Natural killer cell (primary cell): ENCODE measurements around the gene NRCAM. TPM values are rescaled to one million over a fixed set of nuclear protein-coding genes. Genes with fewer than 3 reads are reported as not detected.
A peak's percentile ranks its signal among the peaks of the same experiment; 100 is the strongest.

Source experiments
- ATAC-seq, 3 donors: fragments of 150-1000 bp in 2 of 3; fragments of 200-7000 bp in 1 of 3; cut with Tn5 transposase; 1 replicate in 1 of 3; 2 replicates in 2 of 3; pipeline ENCODE4 v1.10.0; 2021; ENCODE audit warnings: mild to moderate bottlenecking in 2 of 3, moderate library complexity in 2 of 3
- DNase-seq, 2 donors: peaks; one replicate each; pipeline versions ENCODE4 v3.0.0 to v3.0.0-alpha.2; 2013 to 2021; ENCODE audit warnings: mixed read lengths in 1 of 2
- H3K27ac ChIP-seq: one replicate; pipeline ENCODE4 v1.5.1; 2013; ENCODE audit warnings: mild to moderate bottlenecking, low read length
- H3K27me3 ChIP-seq: one replicate; pipeline ENCODE4 v1.6.1; 2013; ENCODE audit warnings: low read length; ENCODE audit not compliant: control insufficient read depth, insufficient read depth
- H3K36me3 ChIP-seq: one replicate; pipeline ENCODE4 v1.6.1; 2013; ENCODE audit warnings: low read length; ENCODE audit not compliant: control insufficient read depth, insufficient read depth
- H3K4me1 ChIP-seq: one replicate; pipeline ENCODE4 v1.6.1; 2013; ENCODE audit warnings: low read length; ENCODE audit not compliant: control insufficient read depth, insufficient read depth
- H3K4me3 ChIP-seq: one replicate; pipeline ENCODE4 v1.5.1; 2013; ENCODE audit warnings: low read length
- H3K9me3 ChIP-seq: one replicate; pipeline ENCODE4 v1.6.1; 2013; ENCODE audit warnings: low read length; ENCODE audit not compliant: control insufficient read depth, insufficient read depth
- H3K27ac Mint-ChIP-seq, 2 donors: one replicate each; pipeline ENCODE4 v1.8.0; 2022; ENCODE audit warnings: mild to moderate bottlenecking in 2 of 2, mixed read lengths in 2 of 2, moderate library complexity in 1 of 2
- H3K27me3 Mint-ChIP-seq, 2 donors: one replicate each; pipeline ENCODE4 v1.8.0; 2022; ENCODE audit warnings: low read depth in 2 of 2, mixed read lengths in 2 of 2
- H3K36me3 Mint-ChIP-seq: one replicate; pipeline ENCODE4 v1.8.0; 2022; ENCODE audit warnings: mixed read lengths
- H3K4me1 Mint-ChIP-seq, 2 donors: one replicate each; pipeline ENCODE4 v1.8.0; 2022; ENCODE audit warnings: mixed read lengths in 2 of 2
- H3K4me3 Mint-ChIP-seq: one replicate; pipeline ENCODE4 v1.8.0; 2022; ENCODE audit warnings: mild to moderate bottlenecking, moderate library complexity, mixed read lengths
- H3K9me3 Mint-ChIP-seq, 2 donors: one replicate each; pipeline ENCODE4 v1.8.0; 2022; ENCODE audit warnings: mixed read lengths in 2 of 2
- WGBS: methylation state at CpG from one replicate; pipeline ENCODE4 v1.1.7; 2013; ENCODE audit warnings: missing lambda C conversion rate; ENCODE audit not compliant: insufficient coverage; 5-methylcytosine and 5-hydroxymethylcytosine counted together
- intact Hi-C: fragments of 100-400 bp; cut with micrococcal nuclease; formaldehyde crosslinking; loops from one replicate; pipeline ENCODE4 v1.14.2; 2022
- total RNA-seq, 4 donors: library from RNA; stranded (reverse); fragments of 120-200 nt in 1 of 4; gene quantifications; one replicate each; pipeline versions ENCODE4 v1.2.3 to v1.2.4, GENCODE V29; 2013 to 2022
- TF ChIP-seq, protein P1 (sequence below): fragments of 200-600 bp; IDR thresholded peaks from one replicate; pipeline ENCODE4 v1.8.0; 2022; ENCODE audit warnings: antibody characterized with exemption

Gene NRCAM
- total RNA-seq, 3 donors from 2014 or later (not counting 1 experiment from before 2014, with no cell fraction given), result 0.27 to 0.95 (median 0.52) TPM

DNA sequence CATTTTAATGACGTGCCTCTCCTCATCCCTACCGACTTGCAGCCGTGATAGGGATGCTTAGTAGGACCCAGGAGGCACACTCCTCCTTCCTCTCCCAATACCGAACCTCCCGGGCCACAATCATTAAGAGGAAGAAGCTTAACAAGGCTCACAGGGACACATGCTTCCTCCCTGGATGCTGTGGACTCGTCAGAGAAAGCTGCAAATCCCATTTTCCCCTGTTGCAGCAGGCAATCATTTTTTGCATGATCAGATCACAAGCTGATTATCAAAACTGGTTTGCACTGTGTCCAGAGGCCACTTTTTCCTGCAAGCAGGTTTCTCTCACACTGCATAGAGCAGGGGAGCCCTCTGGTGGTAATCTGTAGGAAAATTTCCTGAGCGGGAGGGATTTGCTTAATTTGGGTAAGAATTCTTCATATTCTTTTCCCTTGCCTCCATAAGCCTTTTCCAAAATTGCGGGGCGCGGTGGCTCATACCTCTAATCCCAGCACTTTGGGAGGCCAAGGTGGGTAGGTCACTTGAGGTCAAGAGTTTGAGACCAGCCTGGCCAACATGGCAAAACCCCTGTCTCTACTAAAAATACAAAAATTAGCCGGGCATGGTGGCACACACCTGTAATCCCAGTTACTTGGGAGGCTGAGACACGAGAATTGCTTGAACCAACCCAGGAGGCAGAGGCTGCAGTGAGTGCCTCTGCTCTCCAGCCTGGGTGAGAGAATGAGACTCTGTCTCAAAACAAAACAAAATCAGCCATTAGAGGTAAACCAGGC lies 310.0 kb downstream of the NRCAM start:
- WGBS, result 25% methylated on average over 10 of the region's 12 CpGs
- Histone ChIP-seq H3K4me1 (peaks cover 4% of the 10 kb centered on the region), H3K27ac (no peak overlapping the region), H3K27me3 (no peaks in the 10 kb centered on the region), H3K36me3 (no peaks in the 10 kb centered on the region), H3K9me3 (no peaks in the 10 kb centered on the region), H3K4me3 (no peak overlapping the region)
- H3K9me3 Mint-ChIP-seq, result no peaks in the 10 kb centered on the region
- H3K4me1 Mint-ChIP-seq, result no peaks in the 10 kb centered on the region
- H3K27me3 Mint-ChIP-seq, result peaks cover 6 to 40% of the 10 kb centered on the region in 2 donors
- peak in 1 of 2 donors; percentile 65 for DNase-seq
- H3K27ac Mint-ChIP-seq, result no peak overlapping the region
- TF ChIP-seq, protein P1, sequence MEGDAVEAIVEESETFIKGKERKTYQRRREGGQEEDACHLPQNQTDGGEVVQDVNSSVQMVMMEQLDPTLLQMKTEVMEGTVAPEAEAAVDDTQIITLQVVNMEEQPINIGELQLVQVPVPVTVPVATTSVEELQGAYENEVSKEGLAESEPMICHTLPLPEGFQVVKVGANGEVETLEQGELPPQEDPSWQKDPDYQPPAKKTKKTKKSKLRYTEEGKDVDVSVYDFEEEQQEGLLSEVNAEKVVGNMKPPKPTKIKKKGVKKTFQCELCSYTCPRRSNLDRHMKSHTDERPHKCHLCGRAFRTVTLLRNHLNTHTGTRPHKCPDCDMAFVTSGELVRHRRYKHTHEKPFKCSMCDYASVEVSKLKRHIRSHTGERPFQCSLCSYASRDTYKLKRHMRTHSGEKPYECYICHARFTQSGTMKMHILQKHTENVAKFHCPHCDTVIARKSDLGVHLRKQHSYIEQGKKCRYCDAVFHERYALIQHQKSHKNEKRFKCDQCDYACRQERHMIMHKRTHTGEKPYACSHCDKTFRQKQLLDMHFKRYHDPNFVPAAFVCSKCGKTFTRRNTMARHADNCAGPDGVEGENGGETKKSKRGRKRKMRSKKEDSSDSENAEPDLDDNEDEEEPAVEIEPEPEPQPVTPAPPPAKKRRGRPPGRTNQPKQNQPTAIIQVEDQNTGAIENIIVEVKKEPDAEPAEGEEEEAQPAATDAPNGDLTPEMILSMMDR, result peak; percentile 60
- no peak overlapping the region for H3K4me3 Mint-ChIP-seq
- ATAC-seq, result peak in 2 of 3 donors; percentile 54 to 75
- H3K36me3 Mint-ChIP-seq, result no peaks in the 10 kb centered on the region
- intact Hi-C loops, result loop anchor here (1.0 kb wide), 1 partner anchor 37 kb away; no protein-coding TSS in a partner anchor

DNA sequence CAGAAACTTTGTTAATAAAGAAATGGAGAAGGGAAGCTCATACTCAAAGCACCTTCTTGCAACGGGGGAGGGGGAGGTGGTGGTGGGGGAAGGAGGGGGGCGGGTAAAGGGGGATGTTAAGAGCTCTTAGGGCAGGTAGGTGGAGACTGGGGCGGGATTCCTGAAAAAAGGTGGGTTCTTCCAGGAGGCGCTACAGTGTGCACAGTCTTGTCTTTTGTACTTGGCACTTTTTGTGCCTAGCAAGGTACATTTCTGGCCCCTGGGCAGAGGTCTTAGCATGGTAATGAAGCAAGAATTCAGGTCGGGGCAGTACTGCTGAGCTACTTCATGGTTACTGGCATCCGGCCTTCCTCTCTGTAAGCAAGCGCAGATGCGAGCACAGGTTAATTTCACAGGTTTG lies 310.8 kb downstream of the NRCAM start:
- Histone ChIP-seq H3K27me3 (no peaks in the 10 kb centered on the region), H3K27ac (no peak overlapping the region), H3K9me3 (no peaks in the 10 kb centered on the region), H3K36me3 (no peaks in the 10 kb centered on the region), H3K4me1 (peaks cover 4% of the 10 kb centered on the region), H3K4me3 (no peak overlapping the region)
- Mint-ChIP-seq H3K4me1 (no peaks in the 10 kb centered on the region), H3K9me3 (no peaks in the 10 kb centered on the region), H3K27ac (no peak overlapping the region), H3K36me3 (no peaks in the 10 kb centered on the region), H3K27me3 (peaks cover 7 to 32% of the 10 kb centered on the region in 2 donors), H3K4me3 (no peak overlapping the region)
- no peak for DNase-seq
- intact Hi-C loops, result no loop called here
- no peak for ATAC-seq
- WGBS, result 78% methylated on average over 7 of the region's 8 CpGs
- TF ChIP-seq, protein P1, result no peak

DNA sequence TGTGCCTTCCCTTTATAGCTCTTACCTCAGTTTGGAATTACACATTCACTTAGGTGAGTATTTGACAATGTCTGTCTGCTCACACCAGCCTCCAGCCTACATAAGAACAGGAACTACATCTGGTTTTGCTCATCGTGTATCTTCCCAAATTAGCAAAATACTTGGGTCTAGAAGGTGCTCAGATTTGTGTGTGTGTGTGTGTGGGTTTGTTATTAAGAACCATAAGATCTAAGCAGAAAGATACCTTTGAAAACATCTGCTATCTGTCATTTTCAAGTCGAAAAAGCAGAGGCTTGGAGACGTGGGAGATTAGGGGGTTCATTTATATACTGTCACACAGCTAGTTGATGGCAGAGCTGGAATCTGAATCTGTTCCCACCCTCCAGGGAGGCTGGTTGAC lies 311.3 kb downstream of the NRCAM start:
- no peak for ATAC-seq
- Histone ChIP-seq H3K4me3 (no peak overlapping the region), H3K27me3 (no peaks in the 10 kb centered on the region), H3K36me3 (no peaks in the 10 kb centered on the region), H3K4me1 (peaks cover 4% of the 10 kb centered on the region), H3K9me3 (no peaks in the 10 kb centered on the region), H3K27ac (no peak overlapping the region)
- Mint-ChIP-seq H3K9me3 (no peaks in the 10 kb centered on the region), H3K4me1 (no peaks in the 10 kb centered on the region), H3K27me3 (peaks cover 10 to 28% of the 10 kb centered on the region in 2 donors), H3K36me3 (no peaks in the 10 kb centered on the region), H3K27ac (no peak overlapping the region), H3K4me3 (no peak overlapping the region)
- TF ChIP-seq, protein P1, result no peak
- intact Hi-C loops, result no loop called here
- no peak for DNase-seq
- 61% methylated on average over 2 of the region's 3 CpGs for WGBS
